Measurements from ENCODE around the gene MTHFD2L.

Gene MTHFD2L

DNA sequence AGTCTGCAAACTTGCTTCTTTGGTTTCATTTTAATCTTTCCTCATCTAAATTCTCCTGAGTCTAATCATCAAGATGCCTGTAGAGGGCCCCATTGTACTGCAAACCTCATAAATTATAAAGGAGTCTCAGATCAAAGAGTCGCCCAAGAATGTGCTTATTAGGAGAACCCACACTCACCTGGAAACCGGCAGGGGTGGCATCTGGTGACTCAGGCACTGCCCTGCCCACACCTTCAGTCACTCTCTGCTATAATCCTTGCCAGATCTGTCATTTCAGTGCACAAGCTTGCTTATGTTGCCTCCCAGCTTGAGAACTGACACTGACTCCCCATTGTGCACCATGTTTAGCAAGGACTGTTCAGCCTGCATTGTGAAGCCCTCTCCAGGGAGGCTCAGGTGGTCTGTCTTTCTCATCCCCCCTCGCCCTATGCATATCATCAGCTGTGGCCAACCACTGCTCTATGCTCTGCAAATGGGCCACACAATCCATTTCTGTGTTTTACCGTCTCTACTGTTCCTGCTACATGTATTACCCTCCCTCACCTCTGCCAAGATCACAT lies 162.7 kb downstream of the MTHFD2L start:
- H3K36me3 ChIP-seq (ENCODE audit: low read length): no peaks in the 10 kb centered on the region
- no peaks in the 10 kb centered on the region for H3F3A ChIP-seq (ENCODE audit: insufficient read depth)
- H3K9me3 ChIP-seq (ENCODE audit: insufficient read depth, low read length): no peaks in the 10 kb centered on the region
- no peaks in the 10 kb centered on the region for H3K27me3 ChIP-seq (ENCODE audit: low read length)
- no peak overlapping the region for H3K27ac ChIP-seq (ENCODE audit: low read depth, low read length)
- no peaks in the 10 kb centered on the region for H4K20me1 ChIP-seq (ENCODE audit: low read depth, low read length)
- no peak for TF ChIP-seq EZH2phosphoT487 (conservative IDR thresholded peaks at IDR 0.05; ENCODE audit: low read length)
- TF ChIP-seq, protein P1, sequence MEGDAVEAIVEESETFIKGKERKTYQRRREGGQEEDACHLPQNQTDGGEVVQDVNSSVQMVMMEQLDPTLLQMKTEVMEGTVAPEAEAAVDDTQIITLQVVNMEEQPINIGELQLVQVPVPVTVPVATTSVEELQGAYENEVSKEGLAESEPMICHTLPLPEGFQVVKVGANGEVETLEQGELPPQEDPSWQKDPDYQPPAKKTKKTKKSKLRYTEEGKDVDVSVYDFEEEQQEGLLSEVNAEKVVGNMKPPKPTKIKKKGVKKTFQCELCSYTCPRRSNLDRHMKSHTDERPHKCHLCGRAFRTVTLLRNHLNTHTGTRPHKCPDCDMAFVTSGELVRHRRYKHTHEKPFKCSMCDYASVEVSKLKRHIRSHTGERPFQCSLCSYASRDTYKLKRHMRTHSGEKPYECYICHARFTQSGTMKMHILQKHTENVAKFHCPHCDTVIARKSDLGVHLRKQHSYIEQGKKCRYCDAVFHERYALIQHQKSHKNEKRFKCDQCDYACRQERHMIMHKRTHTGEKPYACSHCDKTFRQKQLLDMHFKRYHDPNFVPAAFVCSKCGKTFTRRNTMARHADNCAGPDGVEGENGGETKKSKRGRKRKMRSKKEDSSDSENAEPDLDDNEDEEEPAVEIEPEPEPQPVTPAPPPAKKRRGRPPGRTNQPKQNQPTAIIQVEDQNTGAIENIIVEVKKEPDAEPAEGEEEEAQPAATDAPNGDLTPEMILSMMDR (IDR thresholded peaks at IDR 0.05; ENCODE audit: insufficient read depth, low read length, poor library complexity, severe bottlenecking): no peak
- H3K9ac ChIP-seq (ENCODE audit: low read length): no peak overlapping the region
- no peak overlapping the region for H3K4me2 ChIP-seq (ENCODE audit: low read depth, low read length, poor library complexity, severe bottlenecking)
- no peaks in the 10 kb centered on the region for H3K9me2 ChIP-seq (replicated peaks; ENCODE audit: insufficient read depth, low read length)
- H3K79me2 ChIP-seq (ENCODE audit: insufficient read depth, low read length): no peaks in the 10 kb centered on the region
- no peak overlapping the region for H2AFZ ChIP-seq (ENCODE audit: low read depth, low read length, severe bottlenecking)
- no peak overlapping the region for H3K4me3 ChIP-seq (ENCODE audit: insufficient read depth, low read length, poor library complexity, severe bottlenecking)

DNA sequence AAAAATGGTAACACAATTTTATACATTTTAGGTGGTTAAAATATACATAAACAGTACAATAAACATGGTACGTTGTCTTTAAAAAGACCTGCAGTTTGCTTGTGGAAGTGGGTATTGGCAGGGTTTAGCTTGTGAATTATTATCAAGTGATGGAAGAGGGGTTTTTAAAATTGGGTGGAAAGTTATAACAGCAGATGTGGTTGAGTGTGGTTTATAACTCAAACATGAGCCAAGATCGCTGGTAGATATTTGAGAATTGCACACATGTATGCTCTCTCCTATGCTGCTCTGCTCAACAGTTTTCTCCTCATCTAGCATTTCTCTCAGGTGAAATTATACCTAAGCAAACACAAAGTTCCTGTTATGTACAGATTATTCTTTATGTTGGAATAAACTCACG lies 164.4 kb downstream of the MTHFD2L start:
- Histone ChIP-seq H3K4me2 (ENCODE audit: low read depth, low read length, poor library complexity, severe bottlenecking) (no peak overlapping the region), H3K27me3 (ENCODE audit: low read length) (no peaks in the 10 kb centered on the region), H4K20me1 (ENCODE audit: low read depth, low read length) (no peaks in the 10 kb centered on the region), H3K9me3 (ENCODE audit: insufficient read depth, low read length) (no peaks in the 10 kb centered on the region), H3K36me3 (ENCODE audit: low read length) (no peaks in the 10 kb centered on the region), H3K79me2 (ENCODE audit: insufficient read depth, low read length) (no peaks in the 10 kb centered on the region), H3F3A (ENCODE audit: insufficient read depth) (no peaks in the 10 kb centered on the region), H3K9me2 (replicated peaks; ENCODE audit: insufficient read depth, low read length) (no peaks in the 10 kb centered on the region), H3K27ac (ENCODE audit: low read depth, low read length) (no peak overlapping the region), H2AFZ (ENCODE audit: low read depth, low read length, severe bottlenecking) (no peak overlapping the region), H3K4me3 (ENCODE audit: insufficient read depth, low read length, poor library complexity, severe bottlenecking) (no peak overlapping the region), H3K9ac (ENCODE audit: low read length) (no peak overlapping the region)
- no peak for TF ChIP-seq EZH2phosphoT487 (conservative IDR thresholded peaks at IDR 0.05; ENCODE audit: low read length)
- TF ChIP-seq, protein P1 (IDR thresholded peaks at IDR 0.05; ENCODE audit: insufficient read depth, low read length, poor library complexity, severe bottlenecking): no peak

DNA sequence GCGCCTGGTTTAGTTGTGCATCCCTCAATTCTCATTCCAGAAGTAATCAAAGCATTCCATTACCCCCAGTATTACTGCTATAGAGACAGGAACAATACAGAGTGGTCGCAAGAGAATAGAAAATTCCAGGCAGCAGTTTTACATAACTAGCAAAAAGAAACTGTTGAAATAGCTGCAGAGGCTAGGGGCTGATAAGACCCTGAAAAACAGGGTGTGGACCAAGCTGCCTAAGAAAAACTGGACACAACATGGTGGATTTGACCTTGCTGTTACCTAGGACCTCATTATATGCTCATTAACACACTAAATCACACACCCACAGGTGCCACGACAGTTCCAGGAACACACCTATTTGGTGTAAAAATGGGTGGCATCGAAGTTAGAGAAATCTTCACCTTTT lies 165.7 kb downstream of the MTHFD2L start:
- Histone ChIP-seq H2AFZ (ENCODE audit: low read depth, low read length, severe bottlenecking) (no peak overlapping the region), H3K27me3 (ENCODE audit: low read length) (no peaks in the 10 kb centered on the region), H3K9me3 (ENCODE audit: insufficient read depth, low read length) (no peaks in the 10 kb centered on the region), H3K4me3 (ENCODE audit: insufficient read depth, low read length, poor library complexity, severe bottlenecking) (no peak overlapping the region), H4K20me1 (ENCODE audit: low read depth, low read length) (no peaks in the 10 kb centered on the region), H3K27ac (ENCODE audit: low read depth, low read length) (no peak overlapping the region), H3K79me2 (ENCODE audit: insufficient read depth, low read length) (no peaks in the 10 kb centered on the region), H3K4me2 (ENCODE audit: low read depth, low read length, poor library complexity, severe bottlenecking) (no peak overlapping the region), H3K36me3 (ENCODE audit: low read length) (no peaks in the 10 kb centered on the region), H3K9me2 (replicated peaks; ENCODE audit: insufficient read depth, low read length) (no peaks in the 10 kb centered on the region), H3F3A (ENCODE audit: insufficient read depth) (no peaks in the 10 kb centered on the region), H3K9ac (ENCODE audit: low read length) (no peak overlapping the region)
- TF ChIP-seq, protein P1 (IDR thresholded peaks at IDR 0.05; ENCODE audit: insufficient read depth, low read length, poor library complexity, severe bottlenecking): no peak
- TF ChIP-seq EZH2phosphoT487 (conservative IDR thresholded peaks at IDR 0.05; ENCODE audit: low read length): no peak
